Stimulated activated CD8-positive, alpha-beta memory T cell treated with anti-CD3 and anti-CD28 coated beads, Interleukin-4, amount 100 ng/mL, for 24 hours (primary cell): ENCODE data around the gene MEIKIN.
"Not testable (repeated sequence)": the region's sequence is repeated elsewhere in the genome, so short reads cannot be mapped to it uniquely, and the experiment has no call there.

ENCODE experiments used
- DNase-seq: peaks from one replicate; pipeline ENCODE4 v3.0.0-alpha.2; 2020; ENCODE audit warnings: low read depth

The MEIKIN gene

DNA sequence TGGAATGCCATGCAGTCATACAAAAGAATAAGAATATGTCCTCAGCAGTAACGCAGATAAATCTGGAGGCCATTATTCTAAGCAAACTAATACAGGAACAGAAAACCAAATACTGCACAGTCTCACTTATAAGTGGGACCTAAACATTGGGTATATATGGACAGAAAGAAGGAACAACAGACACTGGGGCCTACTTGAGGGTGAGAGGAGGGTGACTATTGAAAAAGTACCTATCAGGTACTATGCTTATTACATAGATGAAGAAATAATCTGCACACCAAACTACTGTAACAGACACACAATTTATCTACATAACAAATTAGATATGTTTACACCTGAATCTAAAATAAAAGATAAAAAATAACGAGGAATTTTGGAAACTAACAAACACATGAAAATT lies 38.8 kb downstream of the MEIKIN start:
- DNase-seq, result no peak

DNA sequence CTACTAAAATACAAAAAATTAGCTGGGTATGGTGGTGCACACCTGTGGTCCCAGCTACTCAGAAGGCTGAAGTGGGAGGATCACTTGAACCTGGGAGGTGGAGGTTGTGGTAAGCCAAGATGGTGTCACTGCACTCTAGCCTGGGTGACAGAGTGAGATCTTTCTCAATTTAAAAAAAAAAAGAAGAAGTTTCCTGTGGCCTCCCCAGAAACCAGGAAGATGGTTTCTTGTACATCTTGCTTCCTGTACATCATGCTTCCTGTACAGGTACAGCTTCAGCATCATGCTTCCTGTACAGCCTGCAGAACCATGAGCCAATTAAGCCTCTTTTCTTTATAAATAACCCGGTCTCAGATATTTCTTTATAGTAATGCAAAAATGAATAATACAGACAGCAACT lies 43.2 kb downstream of the MEIKIN start:
- DNase-seq, result not testable (repeated sequence)

DNA sequence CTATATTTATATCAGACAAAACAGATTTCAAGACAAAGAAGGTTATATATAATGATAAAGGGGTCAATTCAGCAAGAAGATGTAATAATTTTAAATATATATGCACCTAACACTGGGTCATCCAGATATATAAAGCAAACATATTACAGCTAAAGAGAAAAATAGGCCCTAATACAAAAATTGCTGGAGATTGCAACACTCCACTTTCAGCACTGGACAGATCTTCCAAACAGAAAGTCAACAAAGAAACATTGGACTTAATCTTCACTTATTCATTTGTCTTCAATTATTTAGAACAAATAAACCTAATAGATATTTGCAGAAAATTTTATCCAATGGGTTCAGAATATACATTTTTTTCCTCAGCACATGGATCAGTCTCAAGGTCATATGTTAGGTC lies 45.8 kb downstream of the MEIKIN start:
- no peak for DNase-seq

DNA sequence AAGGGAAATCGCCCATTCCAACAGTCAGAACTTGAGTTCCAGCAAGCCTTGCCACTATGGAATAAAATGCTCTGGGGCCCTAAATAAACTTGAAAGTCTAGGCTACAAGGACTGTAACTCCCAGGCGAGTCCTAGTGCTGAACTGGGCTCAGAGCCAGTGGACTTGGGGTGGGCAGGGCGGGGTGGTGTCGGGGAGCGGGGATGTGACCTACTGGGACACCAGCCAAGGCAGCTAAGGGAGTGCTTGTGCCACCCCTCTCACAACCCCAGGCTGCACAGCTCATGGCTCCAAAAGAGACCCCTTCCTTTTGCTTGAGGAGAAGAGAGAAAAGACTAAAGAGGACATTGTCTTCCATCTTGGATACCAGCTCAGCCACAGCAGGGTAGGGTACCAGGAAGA lies 61.5 kb downstream of the MEIKIN start:
- DNase-seq, result no peak

DNA sequence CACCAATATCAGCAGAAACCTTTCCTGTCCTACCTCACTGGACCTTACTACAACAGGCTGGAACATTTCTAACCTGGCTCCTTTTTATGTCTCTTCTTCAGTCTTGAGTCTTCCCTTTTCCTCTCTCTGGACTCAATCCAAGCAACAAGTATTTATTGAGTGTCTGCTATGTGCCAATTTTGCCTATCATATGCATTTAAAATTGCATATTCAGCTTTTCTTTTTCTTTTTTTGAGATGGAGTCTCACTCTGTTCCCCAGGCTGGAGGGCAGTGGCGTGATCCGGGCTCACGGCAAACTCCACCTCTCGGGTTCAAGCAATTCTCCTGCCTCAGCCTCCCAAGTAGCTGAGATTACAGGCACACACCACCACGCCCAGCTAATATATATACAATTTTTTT lies 65.8 kb downstream of the MEIKIN start:
- DNase-seq, result no peak

DNA sequence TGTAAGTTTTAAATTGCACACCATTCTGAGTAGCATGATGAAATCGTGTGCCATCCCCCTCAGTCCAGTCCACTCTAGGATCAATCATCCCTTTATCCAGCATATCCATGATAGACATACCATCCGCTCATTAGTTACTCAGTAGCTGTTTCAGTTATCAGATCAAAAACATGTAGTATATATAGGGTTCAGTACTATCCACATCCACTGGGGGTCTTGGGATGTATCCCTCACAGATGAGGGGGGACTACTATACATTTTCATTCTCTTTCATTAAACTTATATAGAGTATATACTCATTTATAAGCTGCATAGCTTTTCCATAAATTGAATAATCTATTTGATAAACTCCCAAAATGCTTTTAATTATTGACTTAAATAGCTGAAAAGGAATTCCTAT lies 67.6 kb downstream of the MEIKIN start:
- DNase-seq, result no peak

DNA sequence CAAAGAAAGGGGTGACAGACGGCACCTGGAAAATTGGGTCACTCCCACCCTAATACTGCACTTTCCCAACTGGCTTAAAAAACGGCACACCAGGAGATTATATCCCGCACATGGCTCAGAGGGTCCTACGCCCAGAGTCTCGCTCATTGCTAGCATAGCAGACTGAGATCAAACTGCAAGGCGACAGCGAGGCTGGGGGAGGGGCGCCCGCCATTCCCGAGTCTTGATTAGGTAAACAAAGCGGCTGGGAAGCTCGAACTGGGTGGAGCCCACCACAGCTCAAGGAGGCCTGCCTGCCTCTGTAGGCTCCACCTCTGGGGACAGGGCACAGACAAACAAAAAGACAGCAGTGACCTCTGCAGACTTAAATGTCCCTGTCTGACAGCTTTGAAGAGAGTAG lies 74.2 kb downstream of the MEIKIN start:
- DNase-seq, result not testable (repeated sequence)

DNA sequence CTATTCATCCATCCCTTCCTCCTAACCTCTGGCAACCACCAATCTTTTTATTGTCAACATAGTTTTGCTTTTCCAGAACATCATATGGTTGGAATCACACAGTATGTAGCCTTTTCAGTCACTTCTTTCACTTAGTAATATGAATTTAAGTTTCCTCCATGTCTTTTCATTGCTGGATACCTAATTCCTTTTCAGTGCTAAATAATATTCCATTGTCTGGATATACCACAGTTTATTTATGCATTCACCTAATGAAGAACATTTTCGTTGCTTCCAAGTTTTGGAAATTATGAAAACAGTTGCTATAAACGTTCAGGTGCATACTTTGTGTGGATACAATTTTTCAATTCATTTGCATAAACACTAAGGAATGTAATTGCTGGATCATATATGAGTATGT lies 77.9 kb downstream of the MEIKIN start:
- no peak for DNase-seq

DNA sequence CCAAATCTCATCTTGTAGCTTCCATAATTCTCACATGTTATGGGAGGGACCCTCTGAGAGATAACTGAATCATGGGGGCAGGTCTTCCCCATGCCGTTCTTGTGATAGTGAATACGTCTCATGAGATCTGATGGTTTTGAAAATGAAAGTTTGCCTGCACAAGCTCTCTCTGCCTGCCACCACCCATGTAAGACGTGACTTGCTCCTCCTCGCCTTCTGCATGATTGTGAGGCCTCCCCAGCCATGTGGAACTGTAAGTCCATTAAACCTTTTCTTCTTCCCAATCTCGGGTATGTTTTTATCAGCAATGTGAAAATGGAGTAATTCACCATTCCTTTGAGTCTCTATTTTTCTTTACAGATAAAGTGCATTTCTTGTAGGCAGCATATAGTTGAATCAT lies 81.8 kb downstream of the MEIKIN start:
- DNase-seq, result no peak

DNA sequence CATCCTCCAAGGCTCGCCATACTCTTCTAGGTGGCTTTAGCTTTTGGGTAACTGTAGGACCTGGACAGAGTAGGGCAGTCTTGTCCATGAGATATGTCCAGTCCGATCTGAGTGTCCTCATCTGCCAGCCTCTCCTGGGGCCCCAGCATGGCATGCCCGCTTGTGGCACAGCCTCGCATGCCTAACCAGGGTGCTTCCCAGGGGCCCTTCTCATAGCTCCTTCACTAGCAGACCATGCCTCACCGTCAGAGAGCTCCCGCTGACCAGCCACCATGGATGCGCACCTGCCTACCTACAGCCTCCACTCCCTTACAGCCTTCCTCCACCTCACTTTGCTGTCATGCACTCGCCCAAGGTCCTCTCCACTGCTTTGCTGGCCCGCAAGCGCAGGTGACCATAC lies 88.1 kb downstream of the MEIKIN start:
- no peak for DNase-seq

DNA sequence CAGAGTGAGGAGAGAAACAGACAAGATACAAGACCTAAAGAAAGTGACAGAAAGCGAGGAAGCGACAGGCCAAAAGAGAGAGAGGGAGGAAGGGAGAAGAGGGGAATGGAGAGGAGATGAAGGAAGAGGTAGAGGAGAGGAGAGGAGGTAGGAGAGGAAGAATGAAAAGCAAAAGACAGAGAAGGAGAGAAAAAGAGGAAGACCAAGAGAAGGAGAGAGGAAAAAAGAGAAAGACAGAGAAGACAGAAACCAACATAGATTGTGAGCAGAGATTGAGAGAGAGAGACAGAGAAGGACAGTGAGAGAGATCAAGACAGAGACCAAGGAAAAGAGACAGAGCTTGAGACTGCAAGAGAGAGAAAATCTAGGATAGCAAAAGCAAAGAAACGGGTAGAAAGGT lies 90.0 kb downstream of the MEIKIN start:
- no peak for DNase-seq

DNA sequence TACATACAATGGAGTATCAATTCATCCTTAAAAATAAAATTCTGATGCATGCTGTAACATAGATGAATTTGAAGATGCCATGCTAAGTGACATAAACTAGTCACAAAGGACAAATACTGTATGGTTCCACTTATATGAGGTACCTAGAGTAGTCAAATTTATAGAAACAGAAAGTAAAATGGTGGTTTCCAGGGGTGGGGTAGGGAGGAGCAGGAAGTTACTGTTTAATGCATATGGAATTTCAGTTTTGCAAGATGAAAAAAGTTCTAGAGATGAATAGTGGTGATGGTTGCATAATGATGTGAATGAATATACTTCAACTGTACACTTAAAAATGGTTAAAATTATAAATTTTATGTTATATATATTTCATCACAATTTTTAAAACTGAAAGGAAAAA lies 91.3 kb downstream of the MEIKIN start:
- no peak for DNase-seq

DNA sequence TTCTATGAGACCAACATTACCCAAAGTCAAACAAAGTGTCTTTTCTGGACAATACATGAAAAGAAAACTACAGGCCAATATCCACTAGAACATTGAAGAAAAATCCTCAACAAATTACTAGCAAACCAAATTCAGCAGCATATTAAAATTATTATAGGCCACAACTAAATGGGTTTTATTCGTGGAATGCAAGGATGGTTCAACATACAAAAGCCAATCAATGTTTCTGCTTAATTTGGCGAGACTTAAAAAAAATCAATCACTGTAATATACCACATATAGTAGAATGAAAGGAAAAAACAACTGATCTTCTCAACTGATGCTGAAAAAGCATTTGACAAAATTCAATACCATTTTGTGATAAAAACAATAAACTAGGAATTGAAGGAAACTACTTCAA lies 96.8 kb downstream of the MEIKIN start:
- no peak for DNase-seq

DNA sequence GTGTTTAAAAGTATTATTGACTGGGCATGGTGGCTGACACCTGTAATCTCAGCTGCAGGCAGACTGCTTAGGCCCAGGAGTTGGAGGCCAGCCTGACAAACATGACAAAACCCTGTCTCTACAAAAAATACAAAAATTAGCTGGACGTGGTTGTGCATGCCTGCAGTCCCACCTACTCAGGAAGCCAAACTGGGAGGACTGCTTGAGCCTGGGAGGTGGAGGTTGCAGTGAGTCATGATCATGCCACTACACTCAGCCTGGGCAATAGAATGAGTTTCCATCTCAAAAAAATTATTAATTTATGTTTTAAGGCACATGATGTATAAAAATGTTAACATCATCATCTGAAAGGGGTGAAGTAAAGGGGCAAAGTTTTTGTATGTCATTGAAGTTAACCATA lies 98.9 kb downstream of the MEIKIN start:
- DNase-seq, result no peak

DNA sequence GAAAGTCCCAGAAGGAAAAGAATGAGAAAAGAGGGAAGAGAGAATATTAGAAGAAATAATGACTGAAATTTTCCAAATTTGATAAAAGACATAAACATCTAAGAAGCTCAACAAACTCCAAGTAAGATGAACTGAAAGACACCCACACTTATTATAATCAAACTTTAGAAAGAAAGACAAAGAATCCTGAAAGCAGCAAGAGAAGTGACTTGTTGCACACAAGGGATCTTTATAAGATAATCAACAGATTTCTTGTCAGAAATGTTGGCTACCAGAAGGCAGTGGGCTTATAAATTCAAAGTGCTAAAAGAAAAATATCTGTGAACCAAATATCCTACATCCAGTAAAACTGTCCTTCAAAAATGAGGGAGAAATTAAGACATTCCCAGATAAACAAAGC lies 99.6 kb downstream of the MEIKIN start:
- DNase-seq, result no peak

DNA sequence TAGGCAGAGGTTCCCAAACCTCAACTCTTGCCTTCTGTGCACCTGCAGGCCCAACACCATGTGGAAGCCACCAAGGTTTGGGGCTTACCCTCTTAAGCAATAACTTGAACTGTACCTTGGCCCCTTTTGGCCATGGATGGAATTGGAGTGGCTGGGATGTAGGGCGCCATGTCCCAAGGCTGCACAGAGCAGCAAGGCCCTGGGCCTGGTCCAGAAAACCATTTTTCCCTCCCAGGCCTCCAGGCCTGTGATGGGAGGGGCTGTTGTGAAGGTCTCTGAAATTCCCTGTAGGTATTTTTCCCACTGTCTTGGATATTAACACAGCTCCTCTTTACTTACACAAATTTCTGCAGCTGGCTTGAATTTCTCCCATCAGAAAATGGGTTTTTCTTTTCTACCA lies 102.5 kb downstream of the MEIKIN start:
- not testable (repeated sequence) for DNase-seq

DNA sequence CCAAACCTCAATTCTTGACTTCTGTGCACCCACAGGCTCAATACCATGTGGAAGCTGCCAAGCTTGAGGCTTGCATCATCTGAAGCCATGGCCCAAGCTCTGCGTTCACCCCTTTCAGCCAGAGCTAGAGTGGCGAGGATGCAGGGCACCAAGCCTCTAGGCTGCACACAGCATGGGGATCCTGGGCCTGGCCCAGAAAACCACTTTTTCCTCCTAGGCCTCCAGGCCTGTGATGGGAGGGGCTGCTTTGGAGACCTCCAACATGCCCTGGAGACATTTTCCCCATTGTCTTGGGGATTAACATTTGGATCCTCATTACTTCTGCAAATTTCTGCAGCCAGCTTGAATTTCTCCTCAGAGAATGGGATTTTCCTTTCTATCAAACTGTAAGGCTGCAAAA lies 112.8 kb downstream of the MEIKIN start:
- not testable (repeated sequence) for DNase-seq

DNA sequence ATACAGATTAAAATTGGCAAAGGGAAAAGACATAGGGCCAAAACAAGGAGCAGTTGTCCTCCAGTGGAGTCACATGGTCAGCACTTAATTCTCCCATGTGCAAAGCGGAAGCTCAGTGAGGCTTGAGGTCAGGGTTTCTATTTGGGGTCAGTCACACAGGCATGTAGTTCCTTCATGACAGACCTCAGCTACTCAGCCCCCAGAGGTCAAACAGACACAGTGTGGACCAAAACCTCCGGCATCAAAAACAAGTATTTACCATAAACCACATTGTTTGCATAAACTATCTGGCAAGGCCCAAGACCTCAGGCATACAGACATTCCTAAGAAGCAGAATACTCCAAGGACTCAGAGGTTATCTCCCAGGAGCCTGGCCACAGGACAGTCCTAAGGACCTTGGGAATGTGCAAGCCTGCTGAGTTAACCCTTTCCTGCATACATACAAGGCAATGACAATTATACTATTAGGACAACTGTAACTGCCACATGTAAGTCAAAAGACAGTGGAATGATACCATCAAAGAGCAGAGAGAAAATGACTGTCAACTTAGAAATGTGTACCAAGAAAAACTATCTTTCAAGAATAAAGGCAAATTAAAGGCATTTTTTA lies 120.0 kb downstream of the MEIKIN start:
- DNase-seq, result no peak

DNA sequence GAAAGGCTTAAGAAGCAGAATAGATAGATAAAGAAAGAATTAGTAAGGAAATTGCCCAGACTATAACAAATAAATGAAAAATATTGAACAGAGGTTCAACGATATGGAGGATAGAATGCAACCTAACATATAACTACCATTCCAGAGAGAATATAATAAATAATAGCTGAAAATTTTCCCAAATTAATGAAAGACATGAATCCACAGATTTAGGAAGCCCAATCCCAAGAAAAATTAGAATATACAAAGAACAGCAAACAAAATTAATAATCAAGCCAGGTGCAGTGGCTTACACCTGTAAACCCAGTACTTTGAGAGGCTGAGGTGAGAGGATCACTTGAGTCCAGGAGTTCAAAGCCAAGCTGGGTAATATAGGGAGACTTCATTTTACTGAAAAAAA lies 120.8 kb downstream of the MEIKIN start:
- DNase-seq, result no peak

DNA sequence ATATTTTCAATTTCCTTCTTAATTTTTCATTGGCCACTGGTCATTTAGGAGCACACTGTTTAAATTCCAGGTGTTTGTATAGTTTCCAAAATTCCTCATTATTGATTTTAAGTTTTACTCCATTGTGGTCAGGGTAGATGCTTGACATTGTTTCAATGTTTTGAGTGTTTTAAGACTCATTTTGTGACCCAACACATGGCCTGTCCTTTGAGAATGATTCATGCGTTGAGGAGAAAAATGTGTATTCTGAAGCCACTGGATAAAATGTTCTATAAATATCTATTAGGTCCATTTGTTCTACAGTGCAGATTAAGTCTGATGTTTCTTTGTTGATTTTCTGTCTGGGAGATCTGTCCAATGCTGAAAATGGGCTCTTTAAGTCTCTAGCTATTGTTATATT lies 124.2 kb downstream of the MEIKIN start:
- no peak for DNase-seq

DNA sequence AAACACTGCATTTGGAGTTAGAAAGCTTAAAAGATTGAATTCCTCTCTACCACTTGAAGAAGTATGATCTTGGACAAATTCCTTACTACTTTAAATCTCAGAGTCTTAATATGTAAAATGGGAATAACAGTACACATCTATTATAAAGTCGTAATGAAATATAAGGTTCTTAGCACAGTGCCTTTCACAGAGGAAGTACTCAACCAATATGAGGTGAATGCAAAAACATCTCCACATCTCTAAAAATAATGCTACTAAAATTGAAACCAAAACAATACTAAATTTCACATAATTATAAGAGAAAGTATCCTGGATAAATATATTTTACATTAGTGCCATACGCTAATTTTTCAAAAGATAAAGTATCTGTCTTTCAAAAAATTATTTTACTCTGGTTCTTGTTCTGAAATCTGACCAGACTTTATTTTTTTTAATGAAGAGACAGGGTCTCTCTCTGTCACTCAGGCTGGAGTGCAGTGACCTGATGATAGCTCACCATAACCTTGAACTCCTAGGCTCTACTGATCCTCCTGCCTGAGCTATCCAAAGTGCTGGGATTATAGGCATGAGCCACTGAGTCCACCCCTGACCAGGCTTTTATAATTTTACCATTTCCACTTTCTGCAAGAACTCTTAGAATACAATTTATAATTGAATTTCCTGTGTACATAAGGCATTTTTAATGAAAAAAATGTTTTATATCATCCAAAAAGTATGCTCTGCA lies 127.3 kb downstream of the MEIKIN start:
- DNase-seq, result no peak

DNA sequence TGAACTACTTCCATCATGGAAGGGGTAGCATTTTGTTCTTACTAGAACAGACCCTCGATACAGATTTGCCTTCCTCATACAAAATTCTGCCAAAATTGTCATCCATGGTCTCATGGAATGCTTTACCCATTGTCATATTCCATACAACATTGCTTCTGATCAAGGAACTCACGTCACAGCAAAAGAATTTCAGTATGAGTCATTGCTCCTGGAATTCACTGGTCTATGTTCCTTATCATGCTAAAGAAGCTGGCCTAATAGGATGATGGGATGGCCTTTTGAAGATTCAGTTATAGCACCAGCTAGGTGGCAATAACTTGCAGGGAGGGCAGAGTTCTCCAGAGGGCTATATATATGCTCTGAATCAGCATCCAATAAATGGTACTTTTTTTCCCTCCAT lies 130.5 kb downstream of the MEIKIN start:
- DNase-seq, result no peak

DNA sequence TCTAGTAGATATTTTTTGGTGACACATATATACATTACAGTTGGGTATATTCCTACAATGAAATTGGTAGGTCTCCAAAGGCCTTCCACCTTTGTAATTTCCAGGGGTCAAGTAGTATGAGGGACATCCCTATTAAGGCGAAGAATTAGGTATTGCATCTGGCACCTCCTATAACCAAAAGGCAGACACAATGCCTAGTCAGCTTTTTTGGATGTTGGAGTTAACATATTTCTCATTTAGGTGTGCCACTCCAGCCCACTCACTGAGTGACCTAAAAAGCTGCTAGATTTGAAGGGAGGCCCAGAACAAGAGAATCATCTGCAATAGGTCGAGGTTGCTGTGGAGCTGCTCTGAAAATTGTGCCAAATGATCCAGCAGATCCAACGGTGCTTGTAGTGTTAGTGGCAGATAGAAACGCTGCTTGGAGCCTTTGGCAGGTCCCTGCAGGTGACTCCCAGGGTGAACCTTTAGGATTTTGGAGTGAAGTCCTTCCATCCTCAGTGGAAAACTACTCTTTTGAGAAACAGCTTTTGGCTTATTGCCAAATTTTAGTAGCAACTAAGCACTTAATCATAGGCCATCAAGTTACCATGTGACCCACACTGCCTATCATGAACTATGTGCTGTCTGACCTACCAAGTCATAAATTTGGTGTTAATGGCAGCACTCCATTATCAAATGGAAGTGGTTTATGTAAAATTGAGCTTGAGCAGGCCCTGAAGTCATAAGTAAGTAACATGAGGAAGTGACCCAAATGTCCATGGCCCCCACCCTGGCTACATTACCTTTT lies 132.9 kb downstream of the MEIKIN start:
- no peak for DNase-seq
